Activated CD4-positive, alpha-beta T cell treated with anti-CD3 and anti-CD28 coated beads, Interleukin-2, amount 10 ng/mL, durations not matched to agents 24 days and 14 days (primary cell): Measurements from ENCODE around the gene TTBK1. TPM values are rescaled to one million over a fixed set of nuclear protein-coding genes. Genes with fewer than 3 reads are reported as not detected.

Experiments used
- DNase-seq: peaks from one replicate; pipeline ENCODE4 v3.0.0; 2022
- H3K27ac Mint-ChIP-seq: one replicate; pipeline ENCODE4 v1.8.0; 2022; ENCODE audit warnings: mild to moderate bottlenecking, mixed read lengths
- H3K27me3 Mint-ChIP-seq: one replicate; pipeline ENCODE4 v1.8.0; 2022; ENCODE audit warnings: mixed read lengths
- H3K36me3 Mint-ChIP-seq: one replicate; pipeline ENCODE4 v1.8.0; 2022; ENCODE audit warnings: low read depth, mild to moderate bottlenecking, mixed read lengths
- H3K4me1 Mint-ChIP-seq: one replicate; pipeline ENCODE4 v1.8.0; 2021; ENCODE audit warnings: mixed read lengths
- H3K4me3 Mint-ChIP-seq: one replicate; pipeline ENCODE4 v1.8.0; 2022; ENCODE audit warnings: mild to moderate bottlenecking, moderate library complexity, mixed read lengths
- H3K9me3 Mint-ChIP-seq: one replicate; pipeline ENCODE4 v1.8.0; 2021; ENCODE audit warnings: mixed read lengths
- intact Hi-C: fragments of 100-400 bp; cut with micrococcal nuclease; formaldehyde crosslinking; loops from one replicate; pipeline ENCODE4 v1.15.1; 2023
- total RNA-seq: library from RNA; stranded (reverse); gene quantifications from 2 replicates; pipeline ENCODE4 v1.2.3, GENCODE V29; 2022

The TTBK1 gene
- total RNA-seq, 1 donor from 2014 or later, result 0.72 TPM

- Mint-ChIP-seq H3K4me1 (peaks cover 11% of the 10 kb centered on the region), H3K27ac (no peak overlapping the region), H3K9me3 (no peaks in the 10 kb centered on the region), H3K27me3 (peaks cover 25% of the 10 kb centered on the region), H3K4me3 (no peak overlapping the region), H3K36me3 (peaks cover 2% of the 10 kb centered on the region)
- no peak for DNase-seq
- intact Hi-C loops, result no loop called here
Measured at GRCh38 chr6:43231735-43232450, 11.4 kb upstream of the TTBK1 start.

GRCh38 chr6:43235841-43236240, 7.4 kb upstream of the TTBK1 start:
- peaks cover 6% of the 10 kb centered on the region for H3K9me3 Mint-ChIP-seq
- H3K36me3 Mint-ChIP-seq, result no peaks in the 10 kb centered on the region
- peaks cover 5% of the 10 kb centered on the region for H3K4me1 Mint-ChIP-seq
- no peak overlapping the region for H3K4me3 Mint-ChIP-seq
- DNase-seq, result no peak
- intact Hi-C loops, result no loop called here
- H3K27ac Mint-ChIP-seq, result no peak overlapping the region
- H3K27me3 Mint-ChIP-seq, result peaks cover 49% of the 10 kb centered on the region

DNA sequence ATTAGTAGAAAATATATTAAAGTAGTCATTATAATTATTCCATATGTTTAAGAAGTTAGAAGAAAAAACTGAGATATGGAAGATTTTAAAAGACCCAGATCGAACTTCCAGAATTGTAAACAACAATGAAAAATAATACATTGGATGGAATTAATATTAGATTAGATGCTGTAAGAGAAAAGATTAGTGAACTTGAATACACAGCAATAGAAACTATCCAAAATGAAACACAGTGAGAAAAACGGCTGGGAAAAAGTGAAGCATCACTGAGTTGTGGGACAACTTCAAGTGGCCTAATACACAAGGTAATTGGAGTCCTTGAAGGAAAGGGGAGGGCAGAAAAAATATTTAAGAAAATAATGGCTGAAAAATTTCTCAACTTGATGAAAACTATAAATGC, 4.2 kb upstream of the TTBK1 start:
- H3K27me3 Mint-ChIP-seq, result peaks cover 48% of the 10 kb centered on the region
- no peak overlapping the region for H3K27ac Mint-ChIP-seq
- intact Hi-C loops, result no loop called here
- H3K4me3 Mint-ChIP-seq, result no peak overlapping the region
- no peaks in the 10 kb centered on the region for H3K36me3 Mint-ChIP-seq
- peaks cover 6% of the 10 kb centered on the region for H3K9me3 Mint-ChIP-seq
- H3K4me1 Mint-ChIP-seq, result peaks cover 4% of the 10 kb centered on the region
- no peak for DNase-seq

DNA sequence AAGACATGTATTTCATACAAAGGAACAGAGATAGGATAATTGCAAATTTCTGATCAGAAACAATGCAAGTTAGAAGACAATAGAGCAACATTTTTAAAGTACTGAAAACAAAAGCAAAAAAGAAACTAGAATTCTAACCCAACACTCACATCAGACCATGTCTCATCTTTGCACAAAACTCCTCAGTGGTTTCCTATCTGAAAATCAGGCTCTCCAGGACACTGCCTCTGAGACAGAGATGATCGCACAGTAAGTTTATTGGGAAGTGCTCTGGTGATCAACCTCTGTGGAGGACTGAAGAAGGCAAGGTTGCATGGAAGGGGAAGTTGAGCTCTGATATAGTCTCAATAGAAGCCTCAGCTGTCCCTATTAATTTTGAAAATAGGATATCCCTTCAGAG, 2.3 kb upstream of the TTBK1 start:
- Mint-ChIP-seq H3K27me3 (peaks cover 45% of the 10 kb centered on the region), H3K4me1 (peaks cover 4% of the 10 kb centered on the region), H3K4me3 (no peak overlapping the region), H3K27ac (no peak overlapping the region), H3K9me3 (peaks cover 6% of the 10 kb centered on the region), H3K36me3 (no peaks in the 10 kb centered on the region)
- intact Hi-C loops, result no loop called here
- DNase-seq, result no peak

GRCh38 chr6:43241446-43241845, 1.8 kb upstream of the TTBK1 start:
- no peaks in the 10 kb centered on the region for H3K36me3 Mint-ChIP-seq
- no peak overlapping the region for H3K27ac Mint-ChIP-seq
- H3K4me3 Mint-ChIP-seq, result no peak overlapping the region
- H3K4me1 Mint-ChIP-seq, result peaks cover 7% of the 10 kb centered on the region
- H3K9me3 Mint-ChIP-seq, result peaks cover 6% of the 10 kb centered on the region
- DNase-seq, result no peak
- intact Hi-C loops, result no loop called here
- peaks cover 42% of the 10 kb centered on the region for H3K27me3 Mint-ChIP-seq

GRCh38 chr6:43243664-43244321, 512 bp downstream of the TTBK1 start:
- no peak overlapping the region for H3K4me3 Mint-ChIP-seq
- DNase-seq, result no peak
- peaks cover 21% of the 10 kb centered on the region for H3K4me1 Mint-ChIP-seq
- H3K27me3 Mint-ChIP-seq, result peaks cover 36% of the 10 kb centered on the region
- H3K9me3 Mint-ChIP-seq, result peaks cover 6% of the 10 kb centered on the region
- intact Hi-C loops, result no loop called here
- H3K36me3 Mint-ChIP-seq, result no peaks in the 10 kb centered on the region
- no peak overlapping the region for H3K27ac Mint-ChIP-seq

DNA sequence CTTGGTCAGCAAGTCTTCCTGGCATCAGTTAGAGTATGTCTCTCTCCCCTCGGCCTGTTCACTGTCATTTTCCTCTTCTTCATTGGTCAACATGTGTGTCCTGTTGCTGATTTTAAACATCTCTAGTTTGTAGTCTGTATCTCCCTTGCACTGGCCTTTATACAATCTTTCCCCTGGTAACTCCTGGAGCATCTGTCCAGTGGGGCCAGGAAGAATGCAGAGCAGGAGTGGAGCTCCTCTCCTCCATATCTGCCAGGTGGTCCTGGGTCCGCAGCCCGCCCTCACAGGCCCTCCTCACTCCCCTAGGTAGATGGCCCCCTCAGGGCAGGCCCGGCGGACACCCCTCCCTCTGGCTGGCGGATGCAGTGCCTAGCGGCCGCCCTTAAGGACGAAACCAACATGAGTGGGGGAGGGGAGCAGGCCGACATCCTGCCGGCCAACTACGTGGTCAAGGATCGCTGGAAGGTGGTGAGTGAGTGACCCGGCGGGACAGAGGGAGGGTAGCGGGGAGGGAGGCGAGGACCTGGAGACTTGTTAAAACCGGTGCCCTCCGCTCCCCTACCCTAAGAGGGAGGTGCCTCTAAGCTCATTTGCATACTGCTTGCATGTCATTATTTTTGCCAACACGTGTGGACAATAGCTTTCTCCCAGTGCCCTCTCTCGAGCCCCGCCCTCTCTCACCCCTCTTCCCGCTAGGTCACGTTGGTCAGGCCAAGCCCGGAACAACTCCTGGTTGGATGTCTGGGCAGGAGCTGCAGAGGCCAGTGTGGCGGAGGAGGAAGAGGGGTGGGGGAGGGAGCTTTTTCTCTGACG, 3.2 kb downstream of the TTBK1 start:
- H3K27me3 Mint-ChIP-seq, result peaks cover 28% of the 10 kb centered on the region
- no peak for DNase-seq
- H3K9me3 Mint-ChIP-seq, result no peaks in the 10 kb centered on the region
- peak overlapping the region; percentile 82 for H3K4me3 Mint-ChIP-seq
- intact Hi-C loops, result loop anchor here (1.0 to 5.0 kb wide), 2 partner anchors 22 to 74 kb away; partner anchors contain the start of gene SRF
- peaks cover 27% of the 10 kb centered on the region for H3K4me1 Mint-ChIP-seq
- H3K27ac Mint-ChIP-seq, result peak overlapping the region; percentile 91
- no peaks in the 10 kb centered on the region for H3K36me3 Mint-ChIP-seq

DNA sequence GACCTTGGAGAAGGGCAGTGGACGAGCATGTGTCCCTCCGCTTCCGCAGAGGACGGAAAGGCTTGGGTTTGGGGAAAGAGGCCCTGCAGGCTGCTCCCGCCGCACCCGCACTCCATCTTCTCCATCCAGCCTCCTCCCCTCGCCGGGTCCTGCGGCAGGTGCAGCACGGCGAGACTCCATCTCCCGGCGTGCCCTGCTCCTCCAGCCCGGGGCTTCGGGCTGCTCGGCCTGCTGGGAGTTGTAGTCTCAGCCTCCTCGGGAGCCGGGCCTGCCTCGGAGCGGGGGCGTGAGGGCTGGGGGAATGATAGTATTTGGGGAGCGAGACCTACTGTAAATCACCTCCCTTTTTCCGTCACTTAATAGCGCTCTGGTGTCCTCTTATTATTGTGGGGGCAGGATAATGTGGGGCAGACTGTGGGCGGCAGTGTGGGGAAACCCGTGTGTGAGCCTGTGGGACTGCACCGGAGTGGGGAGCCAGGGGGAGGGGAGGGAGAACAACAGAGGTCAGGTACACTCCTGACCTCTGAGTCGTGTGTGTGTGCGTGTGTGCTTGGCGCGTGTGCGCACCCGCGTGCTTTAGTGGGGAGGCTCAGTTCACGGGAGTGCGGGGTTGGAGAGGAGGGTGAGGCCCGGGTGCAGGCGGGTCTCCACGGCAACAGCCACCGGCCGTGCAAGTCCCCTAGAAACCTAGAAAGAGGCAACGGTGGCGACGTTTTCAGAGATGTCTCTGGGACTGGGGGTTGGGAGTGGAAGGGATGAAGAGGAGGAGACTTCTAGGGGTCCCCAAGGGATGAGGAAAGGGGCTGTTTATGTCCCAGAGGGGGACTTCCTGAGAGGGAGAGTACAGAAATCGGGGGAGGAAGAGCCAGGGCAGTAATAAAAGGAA, 4.1 kb downstream of the TTBK1 start:
- intact Hi-C loops, result loop anchor here (1.0 to 5.0 kb wide), 2 partner anchors 23 to 75 kb away; partner anchors contain the start of gene SRF
- peaks cover 26% of the 10 kb centered on the region for H3K27me3 Mint-ChIP-seq
- peak overlapping the region; percentile 82 for H3K4me3 Mint-ChIP-seq
- H3K9me3 Mint-ChIP-seq, result no peaks in the 10 kb centered on the region
- H3K4me1 Mint-ChIP-seq, result peaks cover 30% of the 10 kb centered on the region
- peak overlapping the region; percentile 91 for H3K27ac Mint-ChIP-seq
- DNase-seq, result peak; percentile 94
- H3K36me3 Mint-ChIP-seq, result no peaks in the 10 kb centered on the region

- peak overlapping the region; percentile 82 for H3K4me3 Mint-ChIP-seq
- intact Hi-C loops, result loop anchor here (5.0 kb wide), 1 partner anchor 76 kb away; the partner anchor contains the start of gene SRF
- H3K9me3 Mint-ChIP-seq, result no peaks in the 10 kb centered on the region
- no peaks in the 10 kb centered on the region for H3K36me3 Mint-ChIP-seq
- no peak for DNase-seq
- H3K27ac Mint-ChIP-seq, result peak overlapping the region; percentile 91
- H3K27me3 Mint-ChIP-seq, result peaks cover 30% of the 10 kb centered on the region
- H3K4me1 Mint-ChIP-seq, result peaks cover 35% of the 10 kb centered on the region
Measured at GRCh38 chr6:43248101-43248500, 4.8 kb downstream of the TTBK1 start.

- H3K27ac Mint-ChIP-seq, result no peak overlapping the region
- peaks cover 37% of the 10 kb centered on the region for H3K4me1 Mint-ChIP-seq
- no peak for DNase-seq
- H3K36me3 Mint-ChIP-seq, result no peaks in the 10 kb centered on the region
- peaks cover 30% of the 10 kb centered on the region for H3K27me3 Mint-ChIP-seq
- H3K9me3 Mint-ChIP-seq, result no peaks in the 10 kb centered on the region
- H3K4me3 Mint-ChIP-seq, result no peak overlapping the region
- intact Hi-C loops, result loop anchor here (5.0 kb wide), 1 partner anchor 76 kb away; the partner anchor contains the start of gene SRF
Measured at GRCh38 chr6:43248791-43249190, 5.5 kb downstream of the TTBK1 start.

DNA sequence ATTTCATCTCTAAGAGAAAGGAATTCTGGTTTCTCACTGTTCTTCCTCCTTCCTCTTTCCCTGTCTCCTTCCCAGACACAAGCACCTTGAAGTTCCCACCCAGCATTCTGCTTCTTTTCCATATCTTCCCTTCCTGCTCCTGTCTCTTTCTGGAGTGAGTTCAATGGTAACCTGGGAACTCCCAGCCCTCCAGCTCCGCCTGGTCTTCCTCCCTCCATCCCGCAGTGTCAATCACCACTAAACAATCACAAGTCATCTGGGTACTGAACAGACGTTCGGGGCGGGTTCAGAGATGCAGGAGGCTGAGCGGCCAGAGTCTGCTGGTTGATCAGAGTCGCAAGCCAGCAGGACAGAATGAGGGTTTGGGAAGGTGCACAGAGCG, 7.7 kb downstream of the TTBK1 start:
- Mint-ChIP-seq H3K27me3 (peaks cover 30% of the 10 kb centered on the region), H3K4me3 (no peak overlapping the region), H3K27ac (no peak overlapping the region), H3K36me3 (no peaks in the 10 kb centered on the region), H3K9me3 (no peaks in the 10 kb centered on the region), H3K4me1 (peaks cover 46% of the 10 kb centered on the region)
- intact Hi-C loops, result no loop called here
- DNase-seq, result no peak

GRCh38 chr6:43253401-43253800, 10.1 kb downstream of the TTBK1 start:
- Mint-ChIP-seq H3K4me3 (no peak overlapping the region), H3K27ac (no peak overlapping the region), H3K9me3 (no peaks in the 10 kb centered on the region), H3K36me3 (no peaks in the 10 kb centered on the region), H3K27me3 (peaks cover 21% of the 10 kb centered on the region), H3K4me1 (peaks cover 44% of the 10 kb centered on the region)
- intact Hi-C loops, result no loop called here
- DNase-seq, result no peak

DNA sequence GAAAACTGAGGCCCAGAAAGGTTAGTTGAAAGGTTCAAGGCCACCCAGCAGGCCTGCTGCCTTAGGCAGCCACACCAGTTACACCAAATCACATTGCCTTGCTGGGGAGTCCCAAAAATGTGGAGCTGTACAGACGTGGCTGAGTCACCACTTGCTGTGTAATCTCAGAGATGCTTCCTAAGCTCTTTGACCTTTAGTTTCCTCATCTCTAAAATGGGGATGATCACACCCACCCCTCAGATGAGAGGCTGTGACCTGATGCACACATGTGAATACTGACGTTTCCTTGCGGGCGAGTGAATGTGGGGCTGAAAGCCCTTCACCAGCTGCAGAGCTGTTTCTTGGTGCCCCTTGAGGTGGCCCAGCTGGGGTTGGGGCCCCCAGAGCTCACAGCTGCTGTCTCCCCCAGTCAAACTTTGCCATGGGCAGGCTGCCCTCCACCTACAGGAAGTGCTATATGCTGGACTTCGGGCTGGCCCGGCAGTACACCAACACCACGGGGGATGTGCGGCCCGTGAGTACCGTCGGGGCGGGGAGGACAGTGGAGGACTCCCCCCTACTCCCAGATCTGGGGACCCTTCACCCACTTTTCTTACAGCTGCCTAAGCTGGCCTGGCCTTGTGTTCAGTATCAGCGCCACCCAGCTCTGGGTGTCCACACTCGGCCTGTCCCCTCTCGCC, 11.0 kb downstream of the TTBK1 start:
- DNase-seq, result no peak
- peaks cover 20% of the 10 kb centered on the region for H3K27me3 Mint-ChIP-seq
- no peak overlapping the region for H3K4me3 Mint-ChIP-seq
- H3K9me3 Mint-ChIP-seq, result no peaks in the 10 kb centered on the region
- peaks cover 44% of the 10 kb centered on the region for H3K4me1 Mint-ChIP-seq
- peak overlapping the region; percentile 31 for H3K27ac Mint-ChIP-seq
- intact Hi-C loops, result no loop called here
- H3K36me3 Mint-ChIP-seq, result no peaks in the 10 kb centered on the region
